WTC11 (cell line): ENCODE data around the gene KDM1B. TPM values are rescaled to one million over a fixed set of nuclear protein-coding genes. Genes with fewer than 3 reads are reported as not detected.

Source experiments
- ATAC-seq: fragments of 200-7000 bp; cut with Tn5 transposase; 2 replicates; pipeline ENCODE4 v1.10.0; 2021; ENCODE audit warnings: mild to moderate bottlenecking, moderate library complexity
- CTCF ChIA-PET: fragments of 300-600 bp; sonication (Branson Sonifier 250); formaldehyde crosslinking; loops from one replicate; lab custom pipeline; 2021; ENCODE audit warnings: antibody characterized with exemption; lab: Charles Lee
- POLR2A ChIA-PET: fragments of 350-600 bp; sonication (Branson Sonifier 250); formaldehyde crosslinking; loops from one replicate; lab custom pipeline; 2021; ENCODE audit warnings: antibody characterized with exemption; lab: Charles Lee
- DNase-seq: peaks from one replicate; pipeline ENCODE4 v3.0.0; 2021; ENCODE audit warnings: low spot score
- H3K27ac Mint-ChIP-seq: 2 replicates; pipeline ENCODE4 v1.8.0; 2021; ENCODE audit warnings: mixed read lengths
- H3K27me3 Mint-ChIP-seq: 2 replicates; pipeline ENCODE4 v1.8.0; 2021; ENCODE audit warnings: low read depth, mild to moderate bottlenecking, moderate library complexity, mixed read lengths
- H3K36me3 Mint-ChIP-seq: 2 replicates; pipeline ENCODE4 v1.8.0; 2021; ENCODE audit warnings: mixed read lengths
- H3K4me1 Mint-ChIP-seq: 2 replicates; pipeline ENCODE4 v1.8.0; 2022; ENCODE audit warnings: mixed read lengths
- H3K4me3 Mint-ChIP-seq: 2 replicates; pipeline ENCODE4 v1.8.0; 2021; ENCODE audit warnings: mild to moderate bottlenecking, moderate library complexity, mixed read lengths
- H3K9me3 Mint-ChIP-seq: 2 replicates; pipeline ENCODE4 v1.8.0; 2021; ENCODE audit warnings: mixed read lengths
- ATF1 ChIP-seq: sonication (generic); formaldehyde crosslinking; IDR thresholded peaks from 2 replicates; pipeline ENCODE4 v1.8.1; 2023; ENCODE audit warnings: mild to moderate bottlenecking, moderate library complexity, missing genetic modification reagents
- CDX4 ChIP-seq: fragments of 250-450 bp; sonication (Bioruptor Pico); IDR thresholded peaks from 2 replicates; pipeline ENCODE4 v1.9.0; 2021; ENCODE audit warnings: moderate library complexity, mild to moderate bottlenecking, inconsistent platforms, borderline replicate concordance
- CREB1 ChIP-seq: sonication (generic); formaldehyde crosslinking; IDR thresholded peaks from 2 replicates; pipeline ENCODE4 v1.8.0; 2023; ENCODE audit warnings: mild to moderate bottlenecking, missing genetic modification reagents
- CTCF ChIP-seq: fragments of 200-600 bp; IDR thresholded peaks from 2 replicates; pipeline ENCODE4 v1.8.0; 2022; ENCODE audit warnings: antibody characterized with exemption
- E2F1 ChIP-seq: sonication (generic); formaldehyde crosslinking; IDR thresholded peaks from 2 replicates; pipeline ENCODE4 v1.8.0; 2022; ENCODE audit warnings: mild to moderate bottlenecking, missing genetic modification reagents
- FOXJ3 ChIP-seq: sonication (generic); formaldehyde crosslinking; IDR thresholded peaks from 2 replicates; pipeline ENCODE4 v1.9.0; 2021; ENCODE audit warnings: missing genetic modification reagents, mild to moderate bottlenecking, borderline replicate concordance
- FOXK1 ChIP-seq: sonication (generic); formaldehyde crosslinking; IDR thresholded peaks from 2 replicates; pipeline ENCODE4 v1.8.0; 2022; ENCODE audit warnings: mild to moderate bottlenecking, moderate library complexity, missing genetic modification reagents
- GRHL2 ChIP-seq: fragments of 250-450 bp; sonication (Bioruptor Pico); IDR thresholded peaks from 2 replicates; pipeline ENCODE4 v1.8.0; 2022; ENCODE audit warnings: mild to moderate bottlenecking, moderate library complexity; ENCODE audit not compliant: insufficient replicate concordance, severe bottlenecking
- IRF2 ChIP-seq: sonication (generic); formaldehyde crosslinking; IDR thresholded peaks from 2 replicates; pipeline ENCODE4 v1.8.0; 2022; ENCODE audit warnings: low read depth, missing genetic modification reagents, borderline replicate concordance
- KAT7 ChIP-seq: sonication (generic); formaldehyde crosslinking; IDR thresholded peaks from 2 replicates; pipeline ENCODE4 v1.8.1; 2023; ENCODE audit warnings: missing genetic modification reagents, mild to moderate bottlenecking, borderline replicate concordance
- MLX ChIP-seq: sonication (generic); formaldehyde crosslinking; IDR thresholded peaks from 2 replicates; pipeline ENCODE4 v1.8.1; 2023; ENCODE audit warnings: mild to moderate bottlenecking, missing genetic modification reagents, moderate library complexity
- RELA ChIP-seq: sonication (generic); formaldehyde crosslinking; IDR thresholded peaks from 2 replicates; pipeline ENCODE4 v1.8.1; 2022; ENCODE audit warnings: missing genetic modification reagents, mild to moderate bottlenecking, borderline replicate concordance
- RORB ChIP-seq: fragments of 250-450 bp; sonication (Bioruptor Pico); IDR thresholded peaks from 2 replicates; pipeline ENCODE4 v1.9.0; 2021; ENCODE audit warnings: mild to moderate bottlenecking
- SP1 ChIP-seq: sonication (generic); formaldehyde crosslinking; conservative IDR thresholded peaks from 2 replicates; pipeline ENCODE4 v1.8.1; 2022; ENCODE audit warnings: missing genetic modification reagents
- TP53 ChIP-seq: sonication (generic); formaldehyde crosslinking; IDR thresholded peaks from 2 replicates; pipeline ENCODE4 v1.8.1; 2023; ENCODE audit warnings: mild to moderate bottlenecking, missing genetic modification reagents
- ZNF263 ChIP-seq: sonication (generic); formaldehyde crosslinking; IDR thresholded peaks from 2 replicates; pipeline ENCODE4 v1.8.1; 2022; ENCODE audit warnings: low read depth, mild to moderate bottlenecking, moderate library complexity, missing genetic modification reagents
- ZNF396 ChIP-seq: fragments of 250-450 bp; sonication (Bioruptor Pico); IDR thresholded peaks from 2 replicates; pipeline ENCODE4 v1.8.0; 2021; ENCODE audit warnings: mild to moderate bottlenecking, moderate library complexity, borderline replicate concordance
- ZNF423 ChIP-seq: fragments of 250-450 bp; sonication (Bioruptor Pico); IDR thresholded peaks from 2 replicates; pipeline ENCODE4 v2.1.2; 2022; ENCODE audit warnings: mild to moderate bottlenecking, moderate library complexity
- ZSCAN18 ChIP-seq: fragments of 250-450 bp; sonication (Bioruptor Pico); IDR thresholded peaks from 2 replicates; pipeline ENCODE4 v2.1.2; 2022; ENCODE audit warnings: mild to moderate bottlenecking, moderate library complexity
- total RNA-seq: library from RNA; stranded (reverse); gene quantifications from 3 replicates; pipeline ENCODE4 v1.2.3, GENCODE V29; 2021
- TF ChIP-seq, protein P1 (sequence below): sonication (generic); formaldehyde crosslinking; IDR thresholded peaks from 2 replicates; pipeline ENCODE4 v1.8.0; 2022; ENCODE audit warnings: mild to moderate bottlenecking, missing genetic modification reagents

KDM1B gene
- total RNA-seq, 1 experiment from 2014 or later: 6.7 TPM

GRCh38 chr6:18262702-18263417 is 107.6 kb downstream of the KDM1B start:
- DNase-seq: no peak
- H3K27ac Mint-ChIP-seq: peak overlapping the region; percentile 97
- no peaks in the 10 kb centered on the region for H3K27me3 Mint-ChIP-seq
- ChIA-PET CTCF (no interaction called here), POLR2A (no interaction called here)
- H3K4me1 Mint-ChIP-seq: peaks cover 49% of the 10 kb centered on the region
- H3K36me3 Mint-ChIP-seq: peaks cover 41% of the 10 kb centered on the region
- TF ChIP-seq GRHL2 (CRISPR knock-in tag) (no peak), CREB1 (CRISPR knock-in tag) (no peak), ZSCAN18 (CRISPR knock-in tag) (no peak), SP1 (CRISPR knock-in tag) (no peak), MLX (no peak), FOXK1 (CRISPR knock-in tag) (no peak)
- no peak for ATAC-seq
- H3K9me3 Mint-ChIP-seq: no peaks in the 10 kb centered on the region
- H3K4me3 Mint-ChIP-seq: peak overlapping the region; percentile 94

GRCh38 chr6:18263418-18264218 is 108.4 kb downstream of the KDM1B start:
- peaks cover 34% of the 10 kb centered on the region for H3K36me3 Mint-ChIP-seq
- H3K9me3 Mint-ChIP-seq: no peaks in the 10 kb centered on the region
- no peaks in the 10 kb centered on the region for H3K27me3 Mint-ChIP-seq
- CTCF ChIA-PET: interaction anchor here (0.9 to 1.4 kb wide), 3 partner anchors 14 to 124 kb away, joined by 3 to 6 read pairs (median 3); partner anchors contain the start of gene RNF144B
- POLR2A ChIA-PET: no interaction called here
- H3K4me3 Mint-ChIP-seq: peak overlapping the region; percentile 94
- H3K4me1 Mint-ChIP-seq: peaks cover 48% of the 10 kb centered on the region
- peak overlapping the region; percentile 97 for H3K27ac Mint-ChIP-seq
- DNase-seq: no peak
- ATAC-seq: no peak
- TF ChIP-seq RELA (CRISPR knock-in tag) (no peak), FOXJ3 (no peak), CDX4 (CRISPR knock-in tag) (no peak), RORB (no peak), SP1 (CRISPR knock-in tag) (0 out of 2 replicates have a peak, but pooled peaks have one; percentile 15), IRF2 (no peak), ATF1 (CRISPR knock-in tag) (no peak), E2F1 (CRISPR knock-in tag) (no peak), CTCF (no peak), CREB1 (CRISPR knock-in tag) (no peak), ZNF263 (peak; percentile 40; the same call in 1 of the 2 replicates), ZNF423 (CRISPR knock-in tag) (peak; percentile 46), KAT7 (peak; percentile 68; the same call in 1 of the 2 replicates), TP53 (no peak), ZNF396 (CRISPR knock-in tag) (no peak)
- TF ChIP-seq, protein P1, sequence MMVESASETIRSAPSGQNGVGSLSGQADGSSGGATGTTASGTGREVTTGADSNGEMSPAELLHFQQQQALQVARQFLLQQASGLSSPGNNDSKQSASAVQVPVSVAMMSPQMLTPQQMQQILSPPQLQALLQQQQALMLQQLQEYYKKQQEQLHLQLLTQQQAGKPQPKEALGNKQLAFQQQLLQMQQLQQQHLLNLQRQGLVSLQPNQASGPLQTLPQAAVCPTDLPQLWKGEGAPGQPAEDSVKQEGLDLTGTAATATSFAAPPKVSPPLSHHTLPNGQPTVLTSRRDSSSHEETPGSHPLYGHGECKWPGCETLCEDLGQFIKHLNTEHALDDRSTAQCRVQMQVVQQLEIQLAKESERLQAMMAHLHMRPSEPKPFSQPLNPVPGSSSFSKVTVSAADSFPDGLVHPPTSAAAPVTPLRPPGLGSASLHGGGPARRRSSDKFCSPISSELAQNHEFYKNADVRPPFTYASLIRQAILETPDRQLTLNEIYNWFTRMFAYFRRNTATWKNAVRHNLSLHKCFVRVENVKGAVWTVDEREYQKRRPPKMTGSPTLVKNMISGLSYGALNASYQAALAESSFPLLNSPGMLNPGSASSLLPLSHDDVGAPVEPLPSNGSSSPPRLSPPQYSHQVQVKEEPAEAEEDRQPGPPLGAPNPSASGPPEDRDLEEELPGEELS (CRISPR knock-in tag): 0 out of 2 replicates have a peak, but pooled peaks have one; percentile 4
